HG02852 (cell line): ENCODE measurements around the gene POLR3B.
A peak's percentile ranks its signal among the peaks of the same experiment; 100 is the strongest.
"Not testable (repeated sequence)": the region's sequence is repeated elsewhere in the genome, so short reads cannot be mapped to it uniquely, and the experiment has no call there.

Experiments used
- ATAC-seq: cut with Tn5 transposase; IDR thresholded peaks from one replicate; pipeline ENCODE4 v1.9.1; 2021; ENCODE audit warnings: mild to moderate bottlenecking, moderate library complexity; ENCODE audit not compliant: unreplicated experiment

The POLR3B gene

DNA sequence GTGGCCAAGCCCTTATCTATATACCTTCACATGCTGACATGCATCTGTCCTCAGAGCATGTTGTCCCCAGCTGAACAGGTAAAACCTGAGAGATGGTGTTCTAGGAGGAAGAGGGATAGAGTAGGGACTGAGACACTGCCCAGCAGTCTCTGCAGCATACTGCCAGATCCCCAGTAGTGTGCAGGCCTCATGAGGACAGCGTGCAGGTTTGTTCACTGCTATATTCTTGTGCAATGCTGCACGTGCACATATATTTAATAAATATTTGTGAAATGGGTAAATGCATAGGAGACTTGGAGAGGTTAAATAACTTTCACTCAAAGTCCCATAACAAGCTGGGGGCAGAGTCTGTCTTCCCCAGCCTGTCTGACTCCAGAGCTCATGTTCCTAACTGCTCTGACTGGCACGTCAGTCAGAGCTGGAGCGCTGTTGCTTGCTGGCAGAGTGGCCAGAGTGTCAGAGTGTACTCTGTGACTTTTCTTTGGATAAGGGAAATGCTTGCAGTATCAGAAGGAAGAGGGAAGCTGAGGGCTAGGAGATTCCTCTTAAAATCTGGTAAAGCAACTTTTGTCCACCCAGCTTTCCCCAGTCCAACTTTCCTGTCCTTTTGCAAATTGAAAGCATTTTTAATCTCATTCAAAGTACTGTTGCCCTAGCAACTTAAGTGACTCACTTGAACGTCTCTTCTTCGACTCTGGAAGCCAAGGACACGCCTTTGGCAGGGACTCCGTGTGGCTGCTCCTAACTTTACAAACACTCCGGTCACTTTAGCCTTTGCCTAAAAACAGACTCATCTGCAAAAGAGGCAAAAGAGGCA is 14.9 kb upstream of the POLR3B start:
- no peak for ATAC-seq

DNA sequence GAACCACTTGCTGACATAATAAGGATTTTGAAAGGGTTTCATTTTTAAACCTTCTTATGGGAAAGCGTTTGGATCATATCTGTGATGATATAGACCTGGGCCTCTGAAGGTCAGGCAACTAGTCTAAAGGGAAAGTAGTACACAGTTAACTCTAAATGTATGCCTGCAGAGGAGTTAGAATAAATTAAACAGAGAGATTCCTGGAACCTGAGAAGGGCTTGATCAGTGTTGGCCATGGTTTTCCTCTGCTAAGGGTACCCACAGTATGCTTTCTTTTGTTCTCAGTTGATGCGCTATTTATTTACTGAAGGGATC is 14.4 kb upstream of the POLR3B start:
- ATAC-seq = no peak

DNA sequence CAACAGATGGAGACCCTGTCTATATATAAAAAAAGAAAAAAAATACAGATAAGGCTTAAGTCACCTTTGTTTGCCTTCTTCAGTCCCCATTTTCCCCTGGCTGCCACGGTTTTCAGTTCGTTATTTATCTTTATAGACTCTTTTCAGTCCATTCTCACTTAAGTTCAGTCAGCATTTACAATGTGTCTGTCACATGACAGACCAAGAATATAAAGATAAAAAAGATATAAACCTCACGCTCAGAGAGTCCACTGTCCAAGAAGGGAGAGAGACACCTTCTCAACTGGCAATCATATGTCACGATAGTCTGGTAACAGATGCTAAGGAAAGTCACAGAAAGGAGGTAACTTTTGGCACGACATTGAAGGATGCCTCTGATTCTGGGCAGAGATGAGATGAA is 13.4 kb upstream of the POLR3B start:
- no peak for ATAC-seq

DNA sequence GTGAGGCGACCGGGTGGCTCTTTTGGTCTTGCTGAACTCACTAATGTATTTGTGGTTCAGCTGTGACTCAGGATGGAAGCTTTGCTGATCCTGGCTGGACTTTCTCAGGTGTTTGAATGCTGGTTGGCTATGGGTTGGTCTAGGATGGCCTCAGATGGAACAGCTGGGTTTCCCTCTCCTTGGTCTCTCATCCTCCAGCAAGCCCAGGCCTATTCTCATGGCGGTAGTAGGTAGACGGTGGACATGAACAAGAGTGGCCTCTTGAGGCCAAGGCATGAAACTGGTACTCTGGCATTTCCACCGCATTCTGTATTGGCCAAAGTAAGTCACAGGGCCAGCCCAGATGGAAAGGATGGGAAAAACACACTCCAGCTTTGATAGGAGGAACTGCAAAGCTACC is 11.8 kb upstream of the POLR3B start:
- no peak for ATAC-seq

DNA sequence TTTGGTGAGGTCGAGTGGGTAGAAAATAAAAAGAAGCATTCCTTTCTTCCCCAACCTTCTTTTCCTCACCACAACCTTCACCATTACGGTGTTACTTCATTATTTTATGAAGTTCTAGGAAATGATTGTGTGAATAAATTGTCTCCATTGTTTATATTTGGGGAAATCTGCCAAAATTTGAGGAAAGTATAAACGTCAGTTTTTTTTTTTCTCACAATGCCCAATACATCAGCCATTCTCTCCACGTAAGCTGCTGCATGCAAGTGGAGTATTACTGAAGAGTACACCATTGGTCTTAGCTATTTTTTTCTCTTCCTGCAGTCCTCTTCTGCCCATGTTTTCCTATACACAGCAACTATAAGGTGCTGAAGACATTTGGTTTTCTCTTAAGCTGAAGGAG is 9.1 kb upstream of the POLR3B start:
- ATAC-seq = no peak

DNA sequence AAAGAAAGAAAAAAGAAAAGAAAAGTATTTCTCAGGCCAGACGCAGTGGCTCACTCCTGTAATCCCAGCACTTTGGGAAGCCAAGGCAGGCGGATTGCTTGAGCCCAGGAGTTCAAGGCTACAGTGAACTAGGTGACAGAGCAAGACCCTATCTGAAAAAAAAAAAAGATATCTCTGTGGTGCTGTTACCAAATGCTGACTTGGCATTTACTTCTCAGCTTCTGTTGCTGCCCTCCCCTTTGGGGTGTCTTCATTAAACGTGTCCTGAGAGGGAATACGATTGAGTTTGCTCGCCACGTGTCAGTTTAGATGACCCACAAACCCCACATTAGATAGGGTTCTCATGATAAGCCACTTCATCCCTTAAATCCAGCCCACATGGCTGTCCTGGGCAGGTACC is 4.4 kb upstream of the POLR3B start:
- ATAC-seq = no peak

DNA sequence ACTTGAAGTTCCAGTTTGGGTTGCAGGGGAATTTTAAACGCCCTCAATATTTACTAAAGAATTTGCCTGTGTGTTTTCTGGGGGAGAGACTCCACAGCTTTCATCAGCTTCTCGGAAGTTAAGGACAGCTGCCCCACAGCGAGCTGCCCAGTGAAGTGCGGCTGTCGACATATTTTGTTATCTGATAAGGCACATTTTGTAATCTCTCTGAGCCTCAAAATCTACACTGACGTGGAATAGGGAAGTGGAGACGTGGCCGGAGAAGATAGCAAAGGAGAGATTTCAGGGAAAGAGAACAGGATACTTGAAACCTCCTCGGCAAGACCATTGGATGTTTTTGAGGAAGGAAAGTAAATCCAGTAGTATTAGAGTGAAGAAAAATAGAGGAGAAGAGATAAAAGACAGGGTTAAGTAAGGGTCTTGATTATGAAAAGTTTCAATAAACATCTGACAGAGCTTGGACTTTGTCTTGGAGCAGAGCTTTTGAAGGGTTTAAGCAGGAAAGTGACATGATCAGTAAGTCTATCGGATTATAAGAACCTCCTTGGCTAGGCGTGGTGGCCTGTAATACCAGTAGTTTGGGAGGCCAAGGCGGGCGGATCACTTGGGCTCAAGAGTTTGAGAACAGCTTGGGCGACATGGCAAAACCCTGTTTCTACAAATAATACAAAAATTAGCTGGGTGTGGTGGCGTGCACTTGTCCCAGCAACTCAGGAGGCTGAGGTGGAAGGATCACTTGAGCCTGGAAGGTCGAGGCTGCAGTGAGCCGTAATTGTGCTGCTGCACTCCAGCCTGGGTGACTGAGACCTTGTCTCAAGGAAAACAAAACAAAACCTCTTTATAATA is 1.1 kb downstream of the POLR3B start:
- ATAC-seq = peak; percentile 10

DNA sequence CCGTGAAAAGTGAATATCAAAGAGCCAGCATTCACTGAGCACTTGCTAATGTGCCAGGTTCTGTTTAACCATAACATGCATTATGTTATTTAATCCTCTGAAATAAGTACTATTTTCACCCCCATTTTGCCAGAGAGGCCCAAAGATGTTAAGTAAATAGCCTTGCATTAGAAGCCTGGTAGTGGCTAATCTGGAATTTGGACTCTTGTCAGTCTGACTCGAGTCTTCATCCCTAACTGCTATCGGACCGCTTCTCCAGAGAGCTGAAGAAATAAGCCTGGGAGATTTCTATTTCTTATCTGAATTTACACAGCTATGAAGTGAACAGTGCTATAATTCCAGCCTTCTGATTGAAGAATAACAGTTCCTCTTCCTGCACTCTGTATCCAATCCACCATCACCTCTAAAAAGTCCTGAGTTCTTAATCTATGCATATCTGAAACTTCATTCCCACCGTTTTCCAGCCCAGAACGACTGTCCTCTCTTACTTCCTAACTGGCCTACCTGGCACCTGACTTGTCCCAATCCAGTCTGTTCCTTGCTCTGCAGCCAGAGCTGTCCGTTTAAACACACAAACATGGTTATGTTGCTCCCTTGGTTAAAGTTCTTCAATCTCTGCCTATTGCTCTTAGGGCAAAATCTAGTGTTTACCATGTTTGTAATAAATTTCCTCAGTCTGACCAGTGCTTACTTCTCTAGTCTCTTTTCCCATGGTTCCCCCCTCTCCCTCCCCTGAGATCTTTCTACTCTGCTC is 2.3 kb downstream of the POLR3B start:
- ATAC-seq = no peak

DNA sequence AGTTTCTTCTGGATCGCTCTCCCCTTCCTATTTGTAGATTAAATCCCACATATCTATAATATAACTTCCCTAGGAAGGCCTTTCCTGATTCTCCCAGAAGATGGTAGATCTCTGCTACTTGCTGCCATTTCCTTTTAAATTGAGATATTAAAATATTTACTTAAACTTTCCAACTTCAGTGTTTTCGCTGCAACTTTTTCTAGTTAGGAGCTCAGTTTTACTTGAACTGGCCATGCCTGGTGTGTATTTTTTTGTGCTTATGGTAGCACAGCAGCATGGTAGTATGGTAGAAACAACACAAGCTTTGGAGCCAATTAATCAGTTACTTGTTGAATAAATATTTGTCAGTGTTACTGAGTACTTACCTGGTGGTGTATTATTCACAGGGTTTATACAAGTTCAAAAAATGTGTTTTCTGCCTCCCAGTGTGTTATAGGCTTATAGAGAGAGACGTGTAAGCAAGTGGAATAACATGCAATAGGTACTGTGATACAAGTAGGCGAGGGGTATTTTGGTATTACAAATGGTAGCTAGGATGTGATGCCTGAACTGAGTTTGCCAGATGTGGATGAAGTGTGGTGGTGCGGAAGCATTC is 2.9 kb downstream of the POLR3B start:
- ATAC-seq = no peak

DNA sequence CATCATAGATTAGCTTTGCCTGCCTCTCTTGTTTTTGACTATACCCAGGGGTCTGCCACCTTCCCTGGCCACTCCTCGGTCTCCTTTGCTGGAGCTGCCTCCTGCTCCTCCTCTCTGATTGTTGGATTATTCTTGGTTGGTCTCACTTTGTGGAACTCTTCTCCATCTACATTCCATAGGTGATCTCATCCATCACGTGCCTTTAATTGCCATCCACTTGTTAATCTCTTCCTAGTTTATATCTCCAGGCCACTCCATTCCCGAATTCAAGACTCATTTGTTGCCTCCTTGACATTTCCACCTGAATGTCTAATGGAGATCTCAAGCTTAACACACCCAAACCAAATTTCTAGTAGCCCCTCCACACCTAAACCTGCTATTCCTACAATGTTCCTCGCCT is 5.4 kb downstream of the POLR3B start:
- ATAC-seq = no peak

DNA sequence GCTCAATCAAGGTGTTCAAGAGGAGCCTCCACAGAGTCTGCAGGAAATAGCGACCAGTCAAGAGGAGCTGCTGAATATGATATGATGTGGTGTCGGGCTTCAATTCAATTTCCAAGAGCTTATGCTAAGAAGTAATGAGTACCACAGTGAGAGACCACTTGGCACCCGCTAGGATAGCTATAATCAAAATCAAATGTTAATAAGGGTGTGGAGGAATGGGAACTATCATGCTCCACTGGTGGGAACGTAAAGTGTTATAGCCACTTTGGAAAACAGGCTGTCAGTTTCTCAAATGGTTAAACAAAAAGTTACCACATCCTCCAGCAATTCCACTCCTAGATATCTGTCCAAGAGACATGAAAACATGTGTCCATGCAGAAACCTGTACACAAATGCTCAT is 6.7 kb downstream of the POLR3B start:
- ATAC-seq = no peak

DNA sequence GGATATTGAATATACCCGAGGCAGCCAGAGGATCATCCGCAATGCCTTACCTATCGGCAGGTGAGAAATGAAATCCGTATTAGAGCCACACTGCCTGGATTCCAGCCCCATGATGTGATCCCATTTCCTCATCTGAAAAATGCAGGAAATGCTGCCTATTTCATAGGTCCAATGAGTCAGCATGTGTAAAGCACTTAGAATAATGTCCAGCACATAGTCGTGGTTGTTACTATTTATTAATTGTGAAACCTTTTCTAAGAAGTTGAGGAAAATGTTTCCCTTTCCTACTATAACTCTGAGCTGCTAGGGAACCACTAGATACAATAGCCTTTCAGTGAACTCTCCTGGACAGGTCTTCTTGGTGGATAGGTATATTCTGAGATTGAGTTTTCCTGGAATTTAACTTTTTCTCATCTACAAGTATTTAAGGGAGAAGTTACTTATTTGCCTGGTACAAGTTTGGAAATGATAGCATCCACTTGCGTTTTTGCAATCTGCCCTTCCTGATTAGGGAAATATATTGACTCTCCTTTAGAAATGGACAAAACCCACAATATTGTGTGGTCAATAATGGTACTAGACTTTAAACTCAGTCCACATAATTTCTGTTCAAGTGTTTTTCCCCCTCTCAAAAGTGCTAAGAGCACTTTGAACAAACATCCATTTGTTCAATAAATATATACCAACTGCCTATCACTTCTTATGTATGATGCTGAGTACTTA is 12.2 kb downstream of the POLR3B start:
- ATAC-seq = no peak

DNA sequence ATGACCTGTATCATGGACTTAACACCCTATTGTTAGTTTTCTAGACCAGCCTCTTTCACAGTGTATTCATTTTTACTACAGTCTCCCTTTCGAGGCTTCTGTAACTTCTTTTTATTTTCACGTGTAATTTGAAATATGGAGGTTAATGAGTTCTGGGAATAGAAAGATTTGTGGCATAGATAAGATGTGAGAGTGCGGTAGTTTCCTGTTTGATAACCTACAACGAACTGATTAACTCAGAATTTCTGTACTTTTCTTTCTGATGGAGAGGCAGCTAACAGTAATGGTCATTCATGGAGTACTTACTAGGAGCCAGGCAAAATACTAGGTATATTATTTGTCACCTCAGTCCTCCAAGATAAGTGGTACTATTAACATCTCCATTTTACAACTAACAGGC is 21.2 kb downstream of the POLR3B start:
- no peak for ATAC-seq

DNA sequence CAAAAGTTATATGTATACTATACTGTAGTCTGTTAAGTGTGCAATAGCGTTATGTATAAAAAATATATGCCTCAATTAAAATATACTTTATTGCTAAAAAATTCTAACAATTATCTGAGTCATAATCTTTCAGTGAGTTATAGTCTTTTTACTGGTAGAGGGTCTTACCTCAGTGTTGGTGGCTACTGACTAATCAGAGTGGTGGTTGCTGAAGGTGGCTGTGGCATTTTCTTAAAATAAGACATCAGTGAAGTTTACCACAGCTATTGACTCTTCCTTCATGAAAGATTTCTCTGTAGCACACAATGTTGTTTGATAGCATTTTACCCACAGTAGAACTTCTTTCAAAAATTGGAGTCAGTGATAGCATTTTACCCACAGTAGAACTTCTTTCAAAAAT is 23.4 kb downstream of the POLR3B start:
- ATAC-seq = no peak

DNA sequence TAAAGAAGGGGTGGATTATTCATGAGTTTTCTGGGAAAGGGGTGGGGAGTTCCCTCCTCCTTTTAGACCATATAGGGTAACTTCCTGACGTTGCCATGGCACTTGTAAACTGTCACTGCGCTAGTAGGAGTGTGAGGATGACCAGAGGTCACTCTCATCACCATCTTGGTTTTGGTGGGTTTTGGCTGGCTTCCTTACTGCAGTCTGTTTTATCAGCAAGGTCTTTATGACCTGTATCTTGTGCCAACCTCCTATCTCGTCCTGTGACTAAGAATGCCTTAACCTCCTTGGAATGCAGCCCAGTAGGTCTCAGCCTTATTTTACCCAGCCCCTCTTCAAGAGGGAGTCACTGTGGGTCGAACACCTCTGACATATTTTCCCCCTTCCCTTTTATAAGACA is 24.3 kb downstream of the POLR3B start:
- ATAC-seq = not testable (repeated sequence)

DNA sequence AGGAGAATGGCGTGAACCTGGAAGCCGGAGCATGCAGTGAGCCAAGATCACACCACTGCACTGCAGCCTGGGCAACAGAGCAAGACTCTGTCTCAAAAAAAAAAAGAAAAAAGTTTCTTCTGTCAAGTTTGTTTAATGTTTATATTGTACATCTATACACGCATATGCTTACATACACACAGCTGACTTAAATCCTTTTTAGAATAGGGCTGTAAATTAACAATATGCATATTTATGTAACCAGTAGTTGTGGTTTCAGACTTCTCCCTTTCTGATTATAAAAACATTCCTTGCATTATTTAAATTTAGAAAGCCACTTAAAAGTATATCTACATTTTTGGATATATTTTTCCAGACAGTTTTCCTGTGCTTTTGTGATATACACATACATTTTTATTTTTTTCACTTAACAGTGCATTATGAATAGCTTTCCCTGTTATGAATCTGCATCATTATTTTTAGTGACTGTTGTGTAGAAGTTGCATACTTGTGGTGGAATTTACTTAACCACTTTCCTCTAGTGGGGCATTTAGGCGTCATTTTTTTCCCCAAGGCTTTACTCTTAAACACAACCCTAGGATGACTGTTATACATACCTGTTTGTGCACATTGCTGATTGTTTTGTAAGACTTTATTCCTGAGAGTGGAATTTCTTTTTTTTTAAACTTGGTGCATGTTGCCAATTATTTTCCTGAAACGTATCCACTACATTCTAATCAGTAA is 29.4 kb downstream of the POLR3B start:
- ATAC-seq = no peak

DNA sequence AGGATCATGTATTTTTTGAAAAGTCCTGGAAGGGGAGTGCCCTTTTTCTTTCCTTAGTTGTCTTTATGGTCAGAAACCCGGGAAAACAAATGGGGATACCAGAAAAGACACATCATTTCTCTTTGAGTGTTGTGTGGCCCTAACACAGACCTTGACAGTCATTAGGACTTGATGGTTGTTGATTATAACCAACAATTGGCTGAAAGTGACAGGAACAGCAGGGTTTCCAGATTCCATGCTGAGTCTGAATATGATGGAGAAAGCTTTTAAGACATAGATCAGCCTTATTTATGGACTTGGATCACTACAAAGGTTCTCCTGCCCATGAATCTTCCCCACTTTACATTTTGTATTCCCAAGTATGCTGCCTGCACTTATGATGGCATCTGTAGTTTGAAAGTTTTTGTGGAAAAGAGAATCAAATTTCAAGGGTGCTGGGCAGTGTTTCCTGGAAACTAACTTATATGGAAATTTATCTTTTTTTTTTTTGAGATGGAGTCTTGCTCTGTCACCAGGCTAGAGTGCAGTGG is 30.4 kb downstream of the POLR3B start:
- ATAC-seq = no peak

DNA sequence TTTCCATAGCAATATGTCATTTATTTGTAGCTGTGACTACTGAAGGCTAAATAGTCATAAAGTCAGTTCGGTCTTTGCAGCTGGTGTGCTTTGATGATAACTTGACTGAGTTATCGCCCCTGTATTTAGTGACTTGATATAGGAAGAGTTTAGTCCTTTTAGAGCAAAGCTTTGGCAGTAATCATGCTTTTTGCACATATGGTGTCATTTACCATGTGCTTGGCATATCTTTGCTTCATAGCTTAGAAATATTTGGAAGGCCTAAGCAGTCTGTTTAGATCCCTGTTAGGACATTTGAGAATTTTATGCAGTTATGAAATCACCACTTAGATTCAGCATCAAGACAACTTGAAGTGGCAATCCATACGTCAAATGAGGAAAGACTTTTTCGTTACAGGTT is 31.6 kb downstream of the POLR3B start:
- ATAC-seq = no peak

DNA sequence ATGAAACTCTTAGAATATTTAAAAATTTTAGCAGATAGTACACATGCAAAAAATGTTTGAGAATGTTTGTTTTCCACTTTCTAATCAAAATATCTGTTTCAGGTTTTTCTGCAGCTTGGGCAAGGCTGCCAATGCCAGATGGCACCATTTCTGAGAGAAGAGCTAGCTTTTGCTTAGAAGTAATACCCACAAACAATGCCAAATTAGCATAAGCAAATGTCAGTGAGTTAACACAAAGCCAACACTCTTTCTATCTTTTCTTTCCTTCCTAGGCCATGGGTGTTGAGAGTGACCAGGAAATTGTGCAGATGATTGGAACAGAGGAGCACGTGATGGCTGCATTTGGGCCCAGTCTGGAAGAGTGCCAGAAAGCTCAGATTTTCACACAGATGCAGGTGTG is 35.2 kb downstream of the POLR3B start:
- no peak for ATAC-seq

DNA sequence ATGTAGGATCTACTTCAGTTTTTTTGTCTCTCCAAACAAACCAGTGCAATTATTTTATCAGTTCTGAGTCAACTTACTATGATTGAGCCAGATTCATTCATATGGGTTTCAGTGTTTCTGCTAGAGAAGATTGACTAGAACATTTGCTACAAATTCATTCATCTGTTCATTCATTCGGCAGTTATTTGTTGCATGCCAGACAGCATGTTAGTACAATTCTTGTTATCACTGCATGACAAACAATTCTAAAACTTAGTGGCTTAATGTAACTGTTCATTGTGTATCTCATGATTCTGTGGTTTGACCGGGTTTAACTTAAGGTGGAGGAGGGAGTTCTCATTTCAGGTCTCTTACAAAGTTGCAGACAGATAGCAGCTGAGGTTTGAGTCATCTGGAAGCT is 52.3 kb downstream of the POLR3B start:
- no peak for ATAC-seq
